Measurements from ENCODE around the gene CFD. TPM values are rescaled to one million over a fixed set of nuclear protein-coding genes. Genes with fewer than 3 reads are reported as not detected.
"Not testable (repeated sequence)": the region's sequence is repeated elsewhere in the genome, so short reads cannot be mapped to it uniquely, and the experiment has no call there.

Gene CFD
- total RNA-seq, 2 experiments from 2014 or later = 0.40 to 0.63 TPM

DNA sequence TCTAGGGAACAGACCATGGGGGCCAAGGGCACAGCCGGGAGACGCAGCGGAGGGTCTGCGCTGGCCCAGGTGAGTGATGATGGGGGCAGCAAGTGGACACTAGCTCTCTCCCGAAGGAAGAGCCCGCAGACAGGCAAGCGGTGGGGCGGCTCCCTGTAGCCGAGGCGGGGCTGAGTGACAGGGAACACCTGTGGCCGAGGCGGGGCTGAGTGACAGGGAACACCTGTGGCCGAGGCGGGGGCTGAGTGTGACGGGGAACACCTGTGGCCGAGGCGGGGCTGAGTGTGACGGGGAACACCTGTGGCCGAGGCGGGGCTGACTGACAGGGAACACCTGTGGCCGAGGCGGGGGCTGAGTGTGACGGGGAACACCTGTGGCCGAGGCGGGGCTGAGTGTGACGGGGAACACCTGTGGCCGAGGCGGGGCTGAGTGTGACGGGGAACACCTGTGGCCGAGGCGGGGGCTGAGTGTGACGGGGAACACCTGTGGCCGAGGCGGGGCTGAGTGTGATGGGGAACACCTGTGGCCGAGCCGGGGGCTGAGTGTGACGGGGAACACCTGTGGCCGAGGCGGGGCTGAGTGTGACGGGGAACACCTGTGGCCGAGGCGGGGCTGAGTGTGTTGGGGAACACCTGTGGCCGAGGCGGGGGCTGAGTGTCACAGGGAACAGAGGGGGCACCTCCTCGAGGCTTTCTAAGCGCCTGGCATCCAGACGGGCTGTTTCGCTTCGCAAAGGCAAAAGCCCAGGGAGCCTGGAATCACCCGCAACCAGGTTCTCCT, 32.1 kb downstream of the CFD start:
- DNase-seq, CTCF ChIA-PET, H3K27me3 Mint-ChIP-seq, H3K9me3 Mint-ChIP-seq: not testable (repeated sequence)
- POLR2A ChIA-PET = interaction anchor here (2.0 kb wide), 1 partner anchor 17 kb away, joined by 7 read pairs; no protein-coding TSS in a partner anchor
- Mint-ChIP-seq H3K36me3 (peaks cover 13% of the 10 kb centered on the region), H3K4me3 (peak overlapping the region; percentile 78), H3K4me1 (ENCODE audit: low read depth) (peaks cover 11% of the 10 kb centered on the region), H3K27ac (peak overlapping the region; percentile 18)
- intact Hi-C loops (cut with micrococcal nuclease) = loop anchor here (2.0 kb wide), 1 partner anchor 19 kb away; no protein-coding TSS in a partner anchor

DNA sequence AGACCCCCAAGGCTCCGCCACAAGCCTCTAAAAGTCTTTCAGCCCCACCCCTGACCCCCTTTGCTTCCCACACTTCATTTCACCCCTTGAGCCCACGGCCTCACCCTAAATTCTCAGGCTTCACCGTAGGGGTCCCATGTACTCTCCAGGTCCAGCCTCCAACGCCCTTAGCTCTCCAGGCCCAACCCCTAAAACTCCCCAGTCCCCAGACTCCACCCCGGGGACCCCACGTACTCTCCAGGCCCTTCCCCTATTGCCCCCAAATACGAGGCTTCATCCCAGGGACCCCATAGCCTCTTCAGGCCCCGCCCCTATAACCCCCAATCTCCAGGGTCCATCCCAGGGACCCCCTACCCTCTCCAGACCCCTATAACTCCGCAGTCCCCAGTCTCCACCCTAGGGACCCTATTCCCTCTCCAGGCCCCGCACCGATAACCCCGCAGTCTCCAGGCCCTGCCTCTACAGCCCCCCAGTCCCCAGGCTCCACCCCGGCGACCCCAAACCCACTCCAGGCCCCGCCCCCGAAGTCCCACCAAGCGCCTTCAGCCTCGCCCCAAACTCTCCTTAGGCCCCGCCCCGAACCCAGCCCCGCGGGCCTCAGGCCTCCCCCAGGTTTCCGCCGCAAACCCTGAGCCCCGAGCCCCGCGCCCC, 32.9 kb downstream of the CFD start:
- Mint-ChIP-seq H3K27me3 (peaks cover 3% of the 10 kb centered on the region), H3K4me1 (ENCODE audit: low read depth) (peaks cover 11% of the 10 kb centered on the region), H3K27ac (peak overlapping the region; percentile 74), H3K36me3 (peaks cover 19% of the 10 kb centered on the region), H3K4me3 (peak overlapping the region; percentile 78), H3K9me3 (no peaks in the 10 kb centered on the region)
- CTCF ChIA-PET = interaction anchor here (1.0 to 1.2 kb wide), 4 partner anchors 29 to 92 kb away, joined by 4 to 5 read pairs (median 5); partner anchors contain the start of gene WDR18
- POLR2A ChIA-PET = interaction anchor here (0.9 to 2.0 kb wide), 3 partner anchors 10 to 21 kb away, joined by 3 to 7 read pairs (median 5); partner anchors contain the start of gene R3HDM4
- no peak for DNase-seq
- intact Hi-C loops (cut with micrococcal nuclease) = loop anchor here (2.0 kb wide), 1 partner anchor 20 kb away; no protein-coding TSS in a partner anchor

DNA sequence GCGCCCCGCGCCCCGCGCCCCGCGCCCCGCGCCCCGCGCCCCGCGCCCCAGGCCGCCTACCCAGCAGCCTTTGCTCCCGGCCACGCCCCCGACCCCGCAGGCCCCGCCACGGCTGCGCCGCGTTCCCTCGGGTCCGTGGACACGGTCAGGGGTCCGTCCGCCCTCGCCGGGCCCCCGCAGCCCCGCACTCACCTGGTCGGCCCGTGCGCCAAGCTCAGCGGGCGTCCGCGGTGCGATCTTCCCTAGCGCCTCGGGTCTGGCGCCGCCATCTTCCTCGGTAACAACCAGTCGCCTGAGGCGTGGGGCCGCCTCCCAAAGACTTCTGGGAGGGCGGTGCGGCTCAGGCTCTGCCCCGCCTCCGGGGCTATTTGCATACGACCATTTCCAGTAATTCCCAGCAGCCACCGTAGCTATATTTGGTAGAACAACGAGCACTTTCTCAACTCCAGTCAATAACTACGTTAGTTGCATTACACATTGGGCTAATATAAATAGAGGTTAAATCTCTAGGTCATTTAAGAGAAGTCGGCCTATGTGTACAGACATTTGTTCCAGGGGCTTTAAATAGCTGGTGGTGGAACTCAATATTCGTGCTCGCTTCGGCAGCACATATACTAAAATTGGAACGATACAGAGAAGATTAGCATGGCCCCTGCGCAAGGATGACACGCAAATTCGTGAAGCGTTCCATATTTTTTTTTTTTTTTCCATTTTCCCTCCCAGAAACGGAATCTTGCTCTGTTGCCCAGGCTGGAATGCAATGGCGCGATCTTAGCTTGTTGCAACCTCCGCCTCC, 33.6 kb downstream of the CFD start, which contains the start of the genes MED16 and RNU6-9:
Gene MED16 (minus strand): TSS at position 294 of the 796 bp plus-strand sequence. CDS start 2,056 bp downstream, outside the sequence.
Gene RNU6-9 (plus strand): TSS at position 591 of the 796 bp plus-strand sequence.
- intact Hi-C loops (cut with micrococcal nuclease) = loop anchor here (1.0 to 2.0 kb wide), 3 partner anchors 16 to 96 kb away; partner anchors contain the start of gene PTBP1
- Mint-ChIP-seq H3K27ac (peak within 1 kb of the TSS; percentile 99), H3K4me3 (peak within 1 kb of the TSS; percentile 83), H3K4me1 (ENCODE audit: low read depth) (peaks cover 11% of the 10 kb centered on the region), H3K27me3 (peaks cover 3% of the 10 kb centered on the region), H3K36me3 (peaks cover 16% of the 10 kb centered on the region), H3K9me3 (no peaks in the 10 kb centered on the region)
- CTCF ChIA-PET = interaction anchor here (0.7 to 1.2 kb wide), 6 partner anchors 30 to 933 kb away, joined by 3 to 5 read pairs (median 4); partner anchors contain the start of gene WDR18
- POLR2A ChIA-PET = interaction anchor here (0.9 to 2.0 kb wide), 4 partner anchors 9 to 27 kb away, joined by 3 to 7 read pairs (median 5); partner anchors contain the start of gene R3HDM4
- peak; percentile 93 for DNase-seq

DNA sequence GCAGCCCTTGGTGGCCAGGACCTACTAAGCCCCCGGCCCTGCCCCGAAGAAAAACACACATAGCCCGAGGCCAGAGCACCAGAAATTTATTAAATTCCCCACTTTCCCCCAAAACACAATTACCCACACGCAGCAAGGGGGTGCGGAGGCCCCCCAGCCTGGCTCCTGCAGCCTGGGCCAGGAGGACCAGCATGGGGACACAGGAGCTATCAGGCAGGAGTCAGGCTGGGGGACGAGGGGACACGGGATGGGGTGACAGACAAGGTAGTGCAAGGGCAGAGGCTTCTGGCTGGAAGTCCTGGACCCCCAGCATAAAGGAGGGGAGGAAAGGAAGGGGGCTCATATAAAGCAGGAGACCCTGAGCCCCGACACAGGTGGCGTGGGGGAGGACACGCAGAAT, 37.0 kb downstream of the CFD start:
- H3K4me3 Mint-ChIP-seq = no peak overlapping the region
- H3K36me3 Mint-ChIP-seq = peaks cover 16% of the 10 kb centered on the region
- intact Hi-C loops (cut with micrococcal nuclease) = no loop called here
- POLR2A ChIA-PET = no interaction called here
- CTCF ChIA-PET = no interaction called here
- H3K4me1 Mint-ChIP-seq (ENCODE audit: low read depth) = peaks cover 16% of the 10 kb centered on the region
- no peak for DNase-seq
- H3K27me3 Mint-ChIP-seq = peaks cover 3% of the 10 kb centered on the region
- H3K27ac Mint-ChIP-seq = no peak overlapping the region
- no peaks in the 10 kb centered on the region for H3K9me3 Mint-ChIP-seq

DNA sequence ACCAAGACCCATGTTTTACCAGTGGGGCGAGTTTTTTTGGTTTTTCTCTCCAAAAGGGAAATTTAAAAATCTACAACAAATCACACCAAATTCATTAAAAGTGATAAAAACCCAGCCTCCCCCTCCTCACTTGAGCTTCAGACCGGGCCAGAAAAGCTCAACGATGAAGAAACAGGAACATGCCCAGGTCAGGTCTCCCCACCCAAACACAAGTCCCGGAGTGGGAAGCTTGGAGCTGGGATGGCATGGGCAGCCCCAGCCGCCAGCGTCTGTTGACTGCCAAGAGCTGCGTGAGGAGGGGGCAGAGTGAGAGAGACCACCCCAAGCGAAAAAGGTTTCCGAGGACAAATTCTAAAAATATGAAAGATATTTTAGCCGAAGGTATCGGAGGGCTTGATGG, 37.5 kb downstream of the CFD start:
- intact Hi-C loops (cut with micrococcal nuclease) = no loop called here
- Mint-ChIP-seq H3K4me3 (no peak overlapping the region), H3K27ac (no peak overlapping the region), H3K36me3 (peaks cover 19% of the 10 kb centered on the region), H3K27me3 (peaks cover 3% of the 10 kb centered on the region), H3K9me3 (no peaks in the 10 kb centered on the region), H3K4me1 (ENCODE audit: low read depth) (peaks cover 17% of the 10 kb centered on the region)
- ChIA-PET CTCF (no interaction called here), POLR2A (no interaction called here)
- no peak for DNase-seq

DNA sequence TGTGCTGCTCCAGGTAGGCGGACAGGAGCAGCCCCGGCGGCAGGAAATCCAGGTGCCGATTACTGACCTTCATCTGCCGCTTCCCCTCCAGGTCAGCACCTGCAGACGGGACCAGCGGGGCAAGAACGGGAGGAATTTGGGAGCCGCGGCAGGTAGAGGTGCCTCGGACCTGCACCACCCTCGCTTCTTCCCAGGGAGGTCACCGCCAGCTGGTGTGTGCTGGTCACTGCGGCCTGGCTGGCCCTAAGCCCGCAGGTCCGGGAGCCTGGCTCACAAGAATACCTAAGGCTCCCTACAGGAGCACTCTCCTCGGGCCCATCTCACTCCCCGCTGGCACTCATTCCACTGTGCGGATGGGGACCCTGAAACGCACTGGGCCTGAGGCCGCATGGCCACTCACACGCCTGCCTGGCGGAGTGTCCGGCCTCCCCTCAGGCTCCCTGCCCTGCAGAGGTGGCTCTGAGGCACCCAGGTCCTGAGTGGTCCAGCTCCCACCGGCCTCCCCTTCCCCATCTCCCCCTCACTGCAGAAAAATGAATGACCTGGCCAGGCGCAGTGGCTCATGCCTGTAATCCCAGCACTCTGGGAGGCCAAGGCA, 38.1 kb downstream of the CFD start:
- ChIA-PET CTCF (no interaction called here), POLR2A (no interaction called here)
- H3K4me1 Mint-ChIP-seq (ENCODE audit: low read depth) = peaks cover 17% of the 10 kb centered on the region
- H3K4me3 Mint-ChIP-seq = no peak overlapping the region
- H3K9me3 Mint-ChIP-seq = no peaks in the 10 kb centered on the region
- H3K27me3 Mint-ChIP-seq = peaks cover 3% of the 10 kb centered on the region
- intact Hi-C loops (cut with micrococcal nuclease) = no loop called here
- no peak for DNase-seq
- H3K36me3 Mint-ChIP-seq = peaks cover 21% of the 10 kb centered on the region
- H3K27ac Mint-ChIP-seq = no peak overlapping the region

DNA sequence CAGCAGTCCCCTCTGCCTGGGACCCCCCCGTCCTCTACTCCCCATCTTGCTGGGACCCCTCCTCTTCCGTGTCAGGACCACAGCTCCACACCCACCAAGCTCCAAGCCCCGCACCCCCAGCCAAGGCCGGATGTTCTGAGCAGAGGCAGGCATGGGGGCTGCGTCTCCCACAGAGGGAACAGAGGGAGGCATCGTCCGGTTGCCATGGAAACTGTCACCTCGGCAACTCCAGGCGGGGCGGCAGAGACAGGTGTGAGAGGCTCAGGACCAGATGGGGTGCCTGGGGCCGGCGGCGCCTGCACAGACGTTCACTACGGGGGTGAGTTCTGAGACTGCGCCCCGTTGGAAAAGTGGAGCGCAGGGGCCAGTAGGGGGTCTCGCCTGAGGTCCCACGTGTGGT, 39.2 kb downstream of the CFD start:
- Mint-ChIP-seq H3K4me3 (no peak overlapping the region), H3K27me3 (no peaks in the 10 kb centered on the region), H3K4me1 (ENCODE audit: low read depth) (peaks cover 10% of the 10 kb centered on the region), H3K9me3 (no peaks in the 10 kb centered on the region), H3K36me3 (peaks cover 16% of the 10 kb centered on the region), H3K27ac (no peak overlapping the region)
- intact Hi-C loops (cut with micrococcal nuclease) = no loop called here
- ChIA-PET CTCF (interaction anchor here (1.0 kb wide), 1 partner anchor 20 kb away, joined by 3 read pairs; no protein-coding TSS in a partner anchor), POLR2A (no interaction called here)
- DNase-seq = peak; percentile 38

DNA sequence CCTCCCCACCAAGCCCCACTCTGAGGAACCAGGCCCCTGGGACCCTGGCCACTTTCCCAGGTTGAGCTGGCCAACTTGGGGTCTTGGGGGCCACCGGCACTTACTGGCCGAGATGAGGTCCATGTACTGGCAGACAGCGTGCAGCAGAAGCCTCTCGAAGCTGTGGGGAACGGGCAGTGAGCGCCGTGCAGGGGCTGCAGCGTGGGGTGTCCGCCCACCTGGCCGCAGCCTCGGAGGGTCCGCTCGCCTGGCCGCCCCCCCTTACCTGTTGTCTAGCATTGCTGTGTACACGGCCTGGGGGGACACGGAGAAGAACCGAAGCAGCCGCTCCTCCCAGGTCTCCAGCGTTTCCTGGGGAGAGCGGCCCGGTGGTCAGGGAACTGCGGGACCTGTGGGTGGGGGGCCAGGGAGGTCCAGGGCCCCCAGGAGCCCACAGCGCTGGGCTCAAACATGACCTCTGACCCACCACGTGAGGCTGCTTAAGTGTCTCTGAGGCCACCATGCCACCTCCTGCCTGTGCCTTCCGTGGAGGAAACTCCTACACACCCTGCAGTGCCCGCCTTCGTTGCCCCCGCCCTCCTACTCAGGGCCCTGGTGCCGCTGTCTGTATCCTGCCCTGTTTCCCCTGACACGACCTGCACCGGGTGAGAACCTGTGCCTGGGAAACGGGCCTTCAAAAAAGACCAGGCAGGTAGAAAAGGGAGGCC, 40.0 kb downstream of the CFD start:
- intact Hi-C loops (cut with micrococcal nuclease) = no loop called here
- POLR2A ChIA-PET = no interaction called here
- no peak overlapping the region for H3K27ac Mint-ChIP-seq
- peaks cover 13% of the 10 kb centered on the region for H3K4me1 Mint-ChIP-seq (ENCODE audit: low read depth)
- H3K27me3 Mint-ChIP-seq = no peaks in the 10 kb centered on the region
- CTCF ChIA-PET = no interaction called here
- H3K9me3 Mint-ChIP-seq = no peaks in the 10 kb centered on the region
- H3K36me3 Mint-ChIP-seq = peaks cover 19% of the 10 kb centered on the region
- no peak overlapping the region for H3K4me3 Mint-ChIP-seq
- no peak for DNase-seq

DNA sequence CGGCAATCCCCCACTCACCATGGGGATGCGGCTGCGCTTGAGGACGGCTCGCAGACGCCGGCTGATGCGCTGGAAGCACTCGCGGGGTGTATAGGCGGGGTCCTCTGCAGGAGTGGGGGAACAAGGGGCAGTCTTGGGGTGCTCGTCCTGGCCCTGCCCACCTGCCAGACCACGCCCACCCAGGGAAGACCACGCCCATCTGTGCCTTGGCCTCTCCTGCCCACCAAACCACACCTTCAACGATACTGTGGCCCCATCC, 40.5 kb downstream of the CFD start:
- POLR2A ChIA-PET = no interaction called here

DNA sequence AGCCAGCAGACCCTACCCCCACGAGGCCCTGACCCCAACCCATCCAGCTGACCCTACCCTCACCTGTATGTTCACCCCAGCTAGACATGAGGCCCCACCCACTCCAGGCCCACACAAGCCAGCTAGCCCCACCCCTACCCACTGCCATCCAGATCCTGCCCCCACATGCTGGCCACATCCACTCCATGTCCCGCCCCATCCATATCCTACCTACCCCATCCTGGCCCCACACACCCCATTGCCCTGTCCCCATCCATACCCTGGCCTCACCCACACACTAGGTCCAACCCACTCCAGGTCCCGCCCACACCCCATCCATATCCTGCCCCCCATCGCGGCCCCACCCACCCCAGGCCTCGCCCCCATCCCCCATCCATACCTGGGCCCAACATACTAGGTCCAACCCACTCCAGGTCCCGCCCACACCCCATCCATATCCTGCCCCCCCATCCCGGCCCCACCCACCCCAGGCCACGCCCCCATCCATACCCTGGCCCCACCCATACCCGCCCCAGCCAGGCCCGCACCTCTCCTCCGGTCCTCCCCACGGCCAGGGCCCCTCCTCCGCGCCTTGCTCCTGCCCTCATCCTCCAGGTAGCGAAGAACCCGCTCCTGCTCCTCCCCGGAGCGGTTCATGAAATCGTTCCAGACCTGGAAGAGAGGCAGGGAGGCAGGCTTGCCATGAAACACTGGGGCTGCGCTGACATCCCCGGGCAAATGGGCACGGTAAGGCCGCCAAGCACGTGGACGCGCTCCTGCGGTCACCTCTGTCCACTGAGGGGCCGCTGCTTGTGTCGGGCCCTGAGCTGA, 41.0 kb downstream of the CFD start:
- DNase-seq = peak; percentile 56
- intact Hi-C loops (cut with micrococcal nuclease) = no loop called here
- CTCF ChIA-PET = no interaction called here
- Mint-ChIP-seq H3K9me3 (no peaks in the 10 kb centered on the region), H3K27ac (no peak overlapping the region), H3K27me3 (no peaks in the 10 kb centered on the region), H3K4me3 (no peak overlapping the region), H3K36me3 (peaks cover 19% of the 10 kb centered on the region), H3K4me1 (ENCODE audit: low read depth) (peaks cover 13% of the 10 kb centered on the region)
- POLR2A ChIA-PET = no interaction called here

More for the DNA sequence above, 40.5 kb downstream of the CFD start:
- Mint-ChIP-seq H3K4me3 (no peak overlapping the region), H3K9me3 (no peaks in the 10 kb centered on the region), H3K36me3 (peaks cover 19% of the 10 kb centered on the region), H3K27me3 (no peaks in the 10 kb centered on the region), H3K4me1 (ENCODE audit: low read depth) (peaks cover 13% of the 10 kb centered on the region), H3K27ac (no peak overlapping the region)
- DNase-seq = no peak
- intact Hi-C loops (cut with micrococcal nuclease) = no loop called here
- CTCF ChIA-PET = no interaction called here
